GM21381 (cell line): ENCODE measurements around the gene FKBP9.

Experiments
- ATAC-seq: cut with Tn5 transposase; IDR thresholded peaks from one replicate; pipeline ENCODE4 v1.9.1; 2021; ENCODE audit warnings: mild to moderate bottlenecking, moderate library complexity; ENCODE audit not compliant: unreplicated experiment

FKBP9 gene

DNA sequence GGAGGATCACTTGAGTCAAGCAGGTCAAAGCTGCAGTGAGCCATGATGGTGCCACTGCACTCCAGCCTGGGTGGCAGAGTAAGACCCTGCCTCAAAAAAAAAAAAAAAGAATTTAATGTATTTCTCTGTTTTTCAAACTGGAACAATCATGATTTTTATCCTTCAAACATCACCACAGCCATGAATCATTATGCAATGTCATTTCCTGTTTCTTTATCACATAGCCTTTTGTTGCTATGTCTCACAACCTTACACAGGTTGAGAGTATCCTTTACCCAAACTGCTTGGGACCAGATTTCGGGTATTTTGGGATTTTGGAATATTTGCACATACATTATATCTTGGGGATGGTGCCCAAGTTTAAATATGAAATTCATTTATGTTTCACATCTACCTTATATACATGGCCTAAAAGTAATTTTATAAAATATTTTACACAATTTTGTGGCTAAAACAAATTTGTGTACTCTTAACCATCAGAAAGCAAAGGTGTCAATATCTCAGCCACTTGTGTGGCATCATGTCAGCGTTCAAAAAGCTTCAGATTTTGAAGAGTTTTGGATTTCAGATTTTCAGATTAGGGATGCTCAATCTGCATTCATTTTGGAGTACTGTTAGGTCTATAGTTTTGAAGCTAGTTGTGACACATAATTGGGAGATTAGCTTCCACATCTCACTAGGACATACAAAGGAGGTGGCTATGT lies 97.2 kb downstream of the FKBP9 start:
- ATAC-seq = no peak

DNA sequence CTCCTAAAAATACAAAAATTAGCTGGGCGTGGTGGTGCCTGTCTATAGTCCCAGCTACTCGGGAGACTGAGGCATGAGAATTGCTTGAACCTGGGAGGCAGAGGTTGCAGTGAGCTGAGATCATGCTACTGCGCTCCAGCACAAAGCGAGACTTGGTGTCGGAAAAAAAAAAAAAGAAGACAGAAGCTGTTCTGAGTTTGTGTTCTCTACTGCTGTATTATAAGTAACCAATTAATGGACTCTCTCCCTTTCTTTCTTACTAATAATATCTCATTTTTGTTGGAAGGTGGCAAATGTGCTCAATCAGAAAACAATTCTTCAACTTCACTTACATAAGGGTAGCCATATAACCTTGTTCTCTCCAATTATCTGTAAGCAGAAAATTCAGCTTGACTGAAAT lies 97.9 kb downstream of the FKBP9 start:
- no peak for ATAC-seq
